ENCODE data around the gene LRCH2. TPM values are rescaled to one million over a fixed set of nuclear protein-coding genes. Genes with fewer than 3 reads are reported as not detected.

The LRCH2 gene
- total RNA-seq, 1 donor from 2014 or later = 1.4 TPM

DNA sequence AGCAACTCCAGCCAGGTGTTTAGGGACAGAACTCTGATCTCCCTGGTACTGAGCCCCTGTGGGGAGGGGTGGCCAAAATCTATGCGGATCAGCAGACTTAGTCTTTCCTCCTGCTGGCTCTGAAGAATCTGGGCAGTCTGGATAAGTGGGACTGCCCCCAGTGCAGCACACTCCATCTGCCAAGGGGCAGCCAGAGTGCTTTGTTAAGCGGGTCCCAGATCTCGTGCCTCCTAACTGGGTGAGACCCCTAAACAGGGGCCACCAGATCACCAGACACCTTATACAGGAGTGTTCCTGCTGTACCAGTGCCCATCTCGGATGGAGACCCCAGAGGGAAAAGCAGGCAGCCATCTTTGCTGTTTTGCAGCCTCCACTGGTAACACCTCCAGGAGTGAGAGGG lies 135.0 kb downstream of the LRCH2 start:
- no peak for DNase-seq (ENCODE audit: missing footprints)
- ATAC-seq = no peak
- intact Hi-C loops (cut with DNase I) = no loop called here

DNA sequence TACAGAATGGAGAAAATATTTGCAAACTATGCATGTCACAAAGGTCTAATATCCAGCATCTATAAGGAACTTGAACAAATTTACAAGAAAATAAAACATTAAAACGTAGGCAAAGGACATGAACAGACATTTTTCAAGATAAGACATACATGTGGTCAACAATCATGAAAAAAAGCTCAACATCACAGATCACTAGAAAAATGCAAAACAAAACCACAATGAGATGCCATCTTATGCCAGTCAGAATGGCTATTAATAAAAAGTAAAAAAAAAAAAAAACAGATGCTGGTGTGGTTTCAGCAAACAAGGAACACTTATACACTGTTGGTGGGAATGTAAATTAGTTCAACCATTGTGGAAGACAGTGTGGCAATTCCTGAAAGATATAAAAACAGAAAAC lies 140.7 kb downstream of the LRCH2 start:
- ATAC-seq (no peak), DNase-seq (ENCODE audit: missing footprints) (no peak)
- intact Hi-C loops (cut with DNase I) = no loop called here

DNA sequence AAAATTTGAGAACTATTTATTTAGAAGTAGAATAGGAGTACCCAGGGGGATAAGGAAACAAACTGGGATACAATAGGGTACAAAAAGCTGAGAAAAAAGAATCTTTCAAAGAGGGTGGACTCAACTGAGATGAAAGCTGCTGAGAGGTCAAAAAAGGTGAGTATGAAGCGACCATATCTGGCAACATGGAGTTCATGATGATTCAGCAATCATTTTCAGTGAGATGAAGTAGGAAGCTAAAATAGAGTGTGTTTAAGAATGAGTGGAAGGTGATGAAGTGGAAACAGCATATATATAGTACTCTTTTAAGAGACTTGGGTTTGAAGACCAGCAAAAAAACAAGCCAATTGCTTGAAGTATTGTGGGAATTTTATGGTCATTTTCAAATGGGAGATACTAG lies 144.5 kb downstream of the LRCH2 start:
- ATAC-seq = no peak
- intact Hi-C loops (cut with DNase I) = no loop called here
- DNase-seq (ENCODE audit: missing footprints) = no peak

DNA sequence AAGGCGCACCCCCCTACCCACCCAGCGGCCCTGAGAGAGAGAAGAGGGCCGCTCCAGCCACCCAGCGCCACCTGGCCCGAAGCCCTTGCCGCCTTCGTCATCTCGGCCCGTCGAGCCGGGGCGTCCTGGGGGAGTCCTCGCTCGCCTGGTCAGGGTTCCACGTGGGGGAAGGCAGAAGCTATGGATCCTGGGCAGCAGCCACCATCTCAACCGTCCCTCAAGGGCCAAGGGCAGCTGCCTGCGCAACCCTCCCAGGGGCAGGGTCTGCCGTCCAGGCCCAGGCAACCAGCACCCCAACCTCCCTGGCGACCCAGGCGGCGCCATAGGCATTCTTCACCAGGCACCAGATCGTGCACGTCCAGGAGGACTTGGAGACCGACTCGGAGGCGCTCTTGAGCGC lies 165.0 kb downstream of the LRCH2 start:
- intact Hi-C loops (cut with DNase I) = no loop called here
- no peak for DNase-seq (ENCODE audit: missing footprints)
- ATAC-seq = no peak

DNA sequence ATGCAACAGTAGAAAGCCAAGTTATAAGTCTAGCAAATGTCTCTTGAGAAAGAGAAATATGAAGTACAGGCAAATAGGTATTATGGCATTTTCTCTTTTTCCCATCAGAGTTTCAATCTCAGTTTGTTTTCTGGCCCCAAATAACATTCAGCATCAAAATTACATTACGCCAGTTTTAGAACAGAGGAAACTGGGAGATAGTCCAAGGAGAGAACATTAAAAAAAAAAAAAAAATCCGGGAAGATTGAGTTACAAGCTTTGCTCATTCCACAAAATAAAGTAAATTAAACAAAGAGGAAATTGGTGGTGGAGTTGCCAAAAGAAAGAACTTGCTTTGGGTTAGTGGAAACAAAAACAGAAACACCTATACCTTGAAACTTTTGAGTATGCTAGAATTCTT lies 166.1 kb downstream of the LRCH2 start:
- intact Hi-C loops (cut with DNase I) = no loop called here
- DNase-seq (ENCODE audit: missing footprints) (no peak), ATAC-seq (no peak)

DNA sequence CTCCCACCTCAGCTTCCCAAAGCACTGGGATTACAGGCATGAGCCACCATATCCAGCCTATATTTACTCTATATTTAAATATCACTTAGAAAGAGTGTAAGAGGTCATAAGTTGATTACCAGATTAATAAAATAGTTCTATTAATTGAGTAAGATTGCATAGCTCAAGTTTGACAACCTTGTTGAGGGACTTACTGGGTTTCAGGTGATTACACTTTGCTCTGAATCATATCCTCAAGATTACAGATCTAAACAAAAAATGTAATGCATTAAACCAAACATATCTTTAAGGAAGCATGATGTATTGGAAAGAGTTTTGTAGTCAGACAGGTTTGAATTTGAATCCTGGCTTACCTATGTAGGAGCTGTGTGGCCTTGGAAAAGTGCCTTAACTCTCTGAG lies 168.6 kb downstream of the LRCH2 start:
- intact Hi-C loops (cut with DNase I) = no loop called here

More for the DNA sequence above, 168.6 kb downstream of the LRCH2 start:
- no peak for DNase-seq (ENCODE audit: missing footprints)
- no peak for ATAC-seq

Other genes starting within 250 kb of the LRCH2 start
- not detected for gene IL13RA2, start 216.5 kb downstream of the LRCH2 start, total RNA-seq
- not detected for gene RBMXL3, start 44.7 kb downstream of the LRCH2 start, total RNA-seq
- not detected for gene LUZP4, start 55.6 kb upstream of the LRCH2 start, total RNA-seq